MM.1S (cell line): ENCODE results near the gene ADAM15.

ENCODE experiments used
- DNase-seq: peaks from one replicate; pipeline ENCODE4 v3.0.0-alpha.2; 2015
- H2AFZ ChIP-seq: fragments of 300-600 bp; sonication (generic); 2 replicates; pipeline ENCODE4 v1.6.0; 2016; ENCODE audit warnings: antibody characterized with exemption, low read length
- H3F3A ChIP-seq: fragments of 300-600 bp; sonication (generic); 2 replicates; pipeline ENCODE4 v1.6.1; 2016; ENCODE audit warnings: mild to moderate bottlenecking, antibody characterized with exemption, low read length, moderate library complexity, mixed read lengths; ENCODE audit not compliant: insufficient read depth
- H3K27ac ChIP-seq: fragments of 300-600 bp; sonication (generic); 2 replicates; pipeline ENCODE4 v1.5.1; 2016; ENCODE audit warnings: mild to moderate bottlenecking, low read length
- H3K27me3 ChIP-seq: fragments of 300-600 bp; sonication (generic); replicated peaks from 2 replicates; pipeline ENCODE4 v1.6.0; 2016; ENCODE audit warnings: low read length; ENCODE audit not compliant: insufficient read depth
- H3K36me3 ChIP-seq: fragments of 300-600 bp; sonication (generic); replicated peaks from 2 replicates; pipeline ENCODE4 v1.6.1; 2016; ENCODE audit warnings: mild to moderate bottlenecking, low read length, mixed read lengths; ENCODE audit not compliant: insufficient read depth
- H3K4me1 ChIP-seq: fragments of 300-600 bp; sonication (generic); 2 replicates; pipeline ENCODE4 v1.6.1; 2016; ENCODE audit warnings: low read length, mixed read lengths
- H3K4me2 ChIP-seq: fragments of 300-600 bp; sonication (generic); 2 replicates; pipeline ENCODE4 v1.6.0; 2016; ENCODE audit warnings: low read depth, low read length
- H3K4me3 ChIP-seq: fragments of 300-600 bp; sonication (generic); 2 replicates; pipeline ENCODE4 v1.5.1; 2016; ENCODE audit warnings: low read length, mixed read lengths
- H3K79me2 ChIP-seq: fragments of 300-600 bp; sonication (generic); 2 replicates; pipeline ENCODE4 v1.6.1; 2016; ENCODE audit warnings: mixed run types, low read length, mixed read lengths
- H3K9ac ChIP-seq: fragments of 300-600 bp; sonication (generic); 2 replicates; pipeline ENCODE4 v1.6.1; 2016; ENCODE audit warnings: low read length, mixed read lengths
- H3K9me2 ChIP-seq: fragments of 300-600 bp; sonication (generic); replicated peaks from 2 replicates; pipeline ENCODE4 v1.6.1; 2016; ENCODE audit warnings: mild to moderate bottlenecking, low read length, mixed read lengths; ENCODE audit not compliant: insufficient read depth
- H3K9me3 ChIP-seq: fragments of 300-600 bp; sonication (generic); replicated peaks from 2 replicates; pipeline ENCODE4 v1.6.1; 2016; ENCODE audit warnings: mild to moderate bottlenecking, low read length, mixed read lengths; ENCODE audit not compliant: insufficient read depth
- H4K20me1 ChIP-seq: fragments of 300-600 bp; sonication (generic); 2 replicates; pipeline ENCODE4 v1.6.1; 2016; ENCODE audit warnings: mild to moderate bottlenecking, low read length, moderate library complexity, mixed read lengths; ENCODE audit not compliant: insufficient read depth
- CTCF ChIP-seq: fragments of 300-600 bp; sonication (generic); IDR thresholded peaks from 2 replicates; pipeline ENCODE4 v1.5.1; 2016; ENCODE audit warnings: antibody characterized with exemption, low read length, mixed read lengths
- EZH2 ChIP-seq: fragments of 300-600 bp; sonication (generic); optimal IDR thresholded peaks from 2 replicates; pipeline ENCODE3; 2017; ENCODE audit warnings: low read depth, mild to moderate bottlenecking, antibody characterized with exemption, low read length, mixed read lengths
- EZH2phosphoT487 ChIP-seq: fragments of 300-600 bp; sonication (generic); IDR thresholded peaks from 2 replicates; pipeline ENCODE4 v1.6.1; 2018; ENCODE audit warnings: antibody characterized with exemption, low read length

The ADAM15 gene

DNA sequence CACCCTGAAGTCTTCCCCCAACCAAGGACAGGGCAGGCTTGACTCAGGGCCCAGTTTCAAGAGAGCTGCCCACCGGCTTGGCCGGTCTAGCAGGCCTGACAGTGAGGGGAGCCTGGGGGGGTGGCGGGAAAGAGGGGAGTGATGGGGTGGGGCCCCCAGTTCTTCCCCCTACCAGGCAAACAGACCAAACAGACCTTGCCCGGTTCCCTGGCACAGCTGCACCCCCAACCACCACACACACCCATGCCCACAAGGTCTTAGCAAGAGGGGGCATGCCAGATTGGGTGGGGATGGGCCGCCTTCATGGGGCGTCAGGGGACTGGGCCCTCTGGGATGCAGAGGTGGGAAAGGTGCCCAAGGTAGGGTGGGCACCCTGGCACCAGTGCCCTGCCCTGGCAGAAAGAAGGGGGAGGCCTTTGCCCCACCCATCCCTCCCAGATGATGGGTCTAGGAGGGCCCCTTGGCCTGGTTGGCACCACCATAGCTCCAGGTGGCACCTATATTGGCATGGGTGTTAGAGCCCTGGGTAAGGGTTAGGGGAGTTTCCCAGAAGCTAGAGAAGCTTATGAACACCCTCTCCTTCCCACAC lies 39.6 kb upstream of the ADAM15 start:
- Histone ChIP-seq H3K9me3 (no peaks in the 10 kb centered on the region), H3K4me1 (peaks cover 15% of the 10 kb centered on the region), H3K27me3 (no peaks in the 10 kb centered on the region), H2AFZ (no peak overlapping the region), H4K20me1 (no peaks in the 10 kb centered on the region), H3K4me3 (no peak overlapping the region), H3K9me2 (no peaks in the 10 kb centered on the region), H3K4me2 (no peak overlapping the region), H3K27ac (no peak overlapping the region), H3K36me3 (no peaks in the 10 kb centered on the region; the same call in 1 of the 2 replicates), H3K9ac (no peak overlapping the region), H3F3A (peaks cover 20% of the 10 kb centered on the region), H3K79me2 (peaks cover 59% of the 10 kb centered on the region)
- DNase-seq, result no peak
- TF ChIP-seq EZH2 (no peak), EZH2phosphoT487 (no peak), CTCF (no peak)

DNA sequence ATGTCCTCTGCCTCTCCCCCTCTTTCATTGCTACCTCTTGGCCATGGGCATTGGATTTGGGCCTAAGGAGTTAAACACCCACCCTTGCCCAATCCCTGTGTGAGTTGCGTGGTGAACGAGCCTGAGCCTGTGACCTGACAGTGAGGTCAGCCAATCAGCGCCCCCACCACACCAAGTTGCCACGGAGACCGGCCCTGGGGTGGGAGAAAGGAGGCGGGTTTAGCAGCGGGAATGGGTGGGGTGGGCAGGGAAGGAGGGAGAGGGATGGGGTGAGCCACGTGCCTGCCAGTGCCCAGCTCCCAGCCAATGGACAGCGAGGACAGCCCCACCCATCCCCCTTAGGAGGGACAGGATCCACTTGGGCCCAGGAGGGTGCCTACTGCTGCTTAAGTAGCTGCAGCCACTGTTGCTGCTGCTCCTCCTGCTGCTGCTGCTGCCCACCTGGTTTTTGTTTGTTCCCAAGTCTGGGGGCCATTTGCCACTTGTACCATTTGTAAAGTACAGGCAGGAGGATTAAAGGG lies 39.0 kb upstream of the ADAM15 start:
- H3K79me2 ChIP-seq, result peaks cover 53% of the 10 kb centered on the region
- DNase-seq, result no peak
- no peak overlapping the region for H3K4me3 ChIP-seq
- H4K20me1 ChIP-seq, result no peaks in the 10 kb centered on the region
- H3F3A ChIP-seq, result peaks cover 26% of the 10 kb centered on the region
- no peak overlapping the region for H3K4me2 ChIP-seq
- no peak overlapping the region for H3K27ac ChIP-seq
- no peak overlapping the region for H2AFZ ChIP-seq
- H3K36me3 ChIP-seq, result no peaks in the 10 kb centered on the region; the same call in 1 of the 2 replicates
- TF ChIP-seq CTCF (no peak), EZH2phosphoT487 (no peak), EZH2 (no peak)
- peaks cover 21% of the 10 kb centered on the region for H3K4me1 ChIP-seq
- H3K9me2 ChIP-seq, result no peaks in the 10 kb centered on the region
- no peaks in the 10 kb centered on the region for H3K9me3 ChIP-seq
- no peaks in the 10 kb centered on the region for H3K27me3 ChIP-seq
- H3K9ac ChIP-seq, result no peak overlapping the region

DNA sequence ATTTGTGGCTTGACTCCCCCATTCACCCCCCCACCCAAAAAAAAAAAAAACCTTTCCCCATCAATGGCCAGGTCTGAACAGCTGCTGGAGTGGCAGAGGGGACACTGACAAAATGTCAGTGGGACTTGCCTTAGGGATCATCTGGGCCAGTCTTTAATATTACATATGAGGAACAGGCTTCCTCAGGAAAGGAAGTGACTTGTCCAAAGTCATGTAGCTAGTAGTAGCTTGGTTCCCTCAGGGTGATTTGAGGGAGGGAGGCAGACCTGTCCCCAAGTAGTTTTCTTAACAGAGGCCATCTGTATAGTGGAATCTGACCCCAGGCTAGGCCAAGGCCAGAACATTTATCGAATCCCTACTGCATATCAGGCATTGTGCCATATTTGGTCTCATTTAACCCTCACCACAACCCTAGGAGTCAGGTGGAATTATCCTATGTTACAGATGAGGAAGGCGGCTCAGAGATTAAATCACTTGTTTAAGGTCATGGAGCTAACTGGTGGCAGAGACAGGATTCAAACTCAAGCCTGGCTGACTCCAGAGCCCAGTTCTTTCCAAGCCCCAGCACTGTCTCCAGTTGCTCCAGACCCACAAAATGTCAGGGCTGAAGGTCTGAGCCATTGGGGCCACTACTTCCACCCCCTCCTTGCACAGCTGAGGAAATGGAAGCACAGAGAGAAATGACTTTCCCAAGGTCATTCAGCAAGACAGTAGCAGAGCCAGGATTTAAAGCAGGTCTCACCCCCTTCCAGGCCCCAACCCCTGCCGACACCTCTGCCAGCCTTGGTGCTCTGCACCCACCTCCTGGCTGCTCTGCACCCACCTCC lies 38.1 kb upstream of the ADAM15 start:
- H3F3A ChIP-seq, result peaks cover 34% of the 10 kb centered on the region
- no peak overlapping the region for H3K4me2 ChIP-seq
- no peak overlapping the region for H2AFZ ChIP-seq
- H3K36me3 ChIP-seq, result no peaks in the 10 kb centered on the region; the same call in 1 of the 2 replicates
- H3K4me1 ChIP-seq, result peaks cover 28% of the 10 kb centered on the region
- H3K27ac ChIP-seq, result no peak overlapping the region
- DNase-seq, result no peak
- no peaks in the 10 kb centered on the region for H3K27me3 ChIP-seq
- H3K4me3 ChIP-seq, result no peak overlapping the region
- H3K79me2 ChIP-seq, result peaks cover 44% of the 10 kb centered on the region
- H3K9me3 ChIP-seq, result no peaks in the 10 kb centered on the region
- H3K9me2 ChIP-seq, result no peaks in the 10 kb centered on the region
- H4K20me1 ChIP-seq, result no peaks in the 10 kb centered on the region
- H3K9ac ChIP-seq, result no peak overlapping the region
- TF ChIP-seq EZH2phosphoT487, result no peak
- no peak for TF ChIP-seq CTCF
- no peak for TF ChIP-seq EZH2
